ENCODE measurements around the gene SLC44A1.

SLC44A1 gene

DNA sequence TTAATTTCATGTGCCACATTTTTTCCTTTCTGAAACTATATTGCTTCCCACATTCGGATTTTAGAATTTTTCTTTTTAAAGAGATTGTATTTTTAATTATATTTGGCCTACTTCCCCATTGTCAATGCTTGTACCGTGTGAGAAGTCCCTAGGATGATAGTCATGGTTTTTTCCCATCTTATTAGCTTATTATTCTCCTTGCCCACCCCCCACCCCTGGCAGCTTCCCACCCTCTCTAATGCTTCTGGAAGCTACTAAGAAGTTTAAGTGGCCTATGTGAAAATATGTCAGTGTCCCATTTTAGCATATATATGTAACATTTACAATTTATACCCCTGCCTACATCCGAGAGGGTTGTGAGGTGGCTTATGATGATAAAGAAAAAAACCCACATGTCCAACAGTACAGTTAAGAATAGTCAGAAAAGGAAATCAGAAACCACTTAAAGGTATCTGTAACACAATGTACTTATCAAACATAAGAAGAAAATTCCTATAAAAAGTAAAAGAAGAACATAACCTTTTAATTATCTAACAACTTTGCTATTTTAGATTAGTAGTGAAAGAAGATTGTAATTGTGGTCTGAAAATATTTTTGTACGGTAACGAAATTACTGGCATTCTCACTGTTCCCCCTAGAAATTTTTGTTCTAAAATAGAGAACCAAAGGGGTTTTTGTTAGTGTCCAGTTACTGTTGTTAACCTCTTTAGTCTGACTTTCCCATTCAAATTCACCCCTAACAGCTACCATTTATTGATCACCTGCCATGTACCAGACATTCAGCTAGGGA, 62.1 kb downstream of the SLC44A1 start:
- DNase-seq = no peak

DNA sequence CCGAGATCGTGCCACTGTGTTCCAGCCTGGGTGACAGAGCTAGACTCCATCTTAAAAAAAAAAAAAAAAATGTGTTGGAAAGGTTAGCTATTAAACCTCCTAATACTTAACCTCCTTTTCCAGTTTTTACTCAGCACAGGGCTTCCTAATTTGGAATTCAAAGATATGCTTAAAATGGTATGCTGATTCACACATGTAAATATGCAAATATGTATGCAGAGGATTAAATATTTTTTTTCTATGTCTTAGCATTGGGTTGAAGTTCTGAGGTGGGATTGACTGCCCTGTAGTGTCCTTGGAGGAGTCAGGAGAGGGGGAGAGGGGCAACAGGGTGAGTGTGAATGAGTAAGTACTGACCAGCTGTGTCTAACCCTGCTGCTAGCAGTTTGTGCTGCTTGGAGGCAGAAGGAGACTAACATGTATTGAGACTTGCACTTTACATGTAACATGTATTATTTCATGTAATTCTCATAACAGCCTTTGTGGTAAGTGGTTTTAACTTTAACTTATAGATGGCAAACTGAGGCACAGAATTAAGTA, 63.2 kb downstream of the SLC44A1 start:
- DNase-seq = no peak

DNA sequence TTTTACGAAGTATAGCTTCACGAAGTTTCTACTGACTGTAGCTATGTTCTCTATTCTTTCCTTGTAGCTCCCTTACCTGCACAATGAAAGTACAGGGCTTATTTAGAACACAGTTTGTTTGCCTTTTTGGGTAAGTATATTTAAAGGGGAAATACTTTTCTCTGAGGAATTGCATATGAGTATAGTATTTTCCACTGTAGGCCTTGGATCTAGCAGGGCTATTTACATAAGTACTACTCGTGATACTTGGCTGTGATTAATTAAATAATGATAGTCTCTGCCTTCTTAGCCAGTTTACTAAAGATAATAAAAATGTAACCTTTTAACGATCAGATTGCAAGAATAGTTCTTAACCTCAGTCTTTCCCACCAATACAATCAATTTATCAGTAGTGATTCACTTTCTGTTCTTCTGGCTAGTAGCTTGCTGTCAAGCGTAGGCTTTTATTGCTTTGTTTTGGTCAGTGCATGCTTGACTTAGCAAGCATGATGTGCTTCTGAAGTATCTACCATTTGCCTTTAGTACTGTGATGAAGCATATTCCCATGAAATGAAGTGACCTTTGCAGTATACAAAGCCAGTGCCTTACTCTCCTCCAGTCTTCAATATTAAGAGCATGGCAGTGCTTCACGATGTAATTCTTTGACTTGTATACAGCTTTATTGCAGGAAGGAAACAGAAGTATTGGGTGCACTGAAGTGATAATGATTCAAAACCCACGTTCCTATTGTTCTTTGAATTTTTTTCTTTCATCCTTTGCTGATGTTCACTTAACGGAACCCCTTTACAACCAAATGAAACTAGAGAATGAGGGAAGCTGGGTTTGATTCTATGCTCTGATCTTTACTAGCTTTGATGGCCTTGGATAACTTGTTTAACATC, 64.2 kb downstream of the SLC44A1 start:
- no peak for DNase-seq

DNA sequence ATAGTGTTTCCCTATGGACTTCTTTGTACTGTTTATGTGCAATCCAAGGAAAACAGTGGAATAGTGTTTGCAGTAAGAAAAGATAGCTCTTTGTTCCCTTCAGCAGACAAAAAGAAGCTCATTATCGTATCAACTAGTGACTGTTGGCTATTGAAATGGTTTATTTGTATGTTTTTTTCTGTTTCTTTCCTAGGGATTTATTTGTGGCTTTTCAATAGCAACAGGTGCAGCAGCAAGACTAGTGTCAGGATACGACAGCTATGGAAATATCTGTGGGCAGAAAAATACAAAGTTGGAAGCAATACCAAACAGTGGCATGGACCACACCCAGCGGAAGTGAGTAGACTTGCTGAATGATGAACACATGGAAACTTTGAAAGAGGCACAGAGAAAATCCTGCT, 65.1 kb downstream of the SLC44A1 start:
- DNase-seq = no peak

DNA sequence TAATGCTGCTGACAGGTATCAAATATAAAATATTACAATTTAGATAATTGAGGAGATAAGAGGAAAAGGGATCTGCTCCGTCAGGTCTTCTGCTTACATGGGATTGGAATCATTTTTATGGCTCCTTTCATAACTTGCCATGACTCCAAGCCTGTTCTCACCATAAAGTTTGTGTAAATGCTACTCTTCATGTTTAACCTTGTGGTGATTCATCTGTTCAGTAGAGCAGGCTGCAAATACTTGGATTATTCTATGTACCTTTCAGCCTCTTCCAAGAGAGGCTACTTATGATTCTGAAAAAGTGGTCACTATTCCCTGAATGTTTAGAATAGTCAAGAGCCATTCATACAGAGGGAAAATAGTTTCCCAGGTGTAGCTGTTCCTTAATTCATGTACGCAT, 66.9 kb downstream of the SLC44A1 start:
- no peak for DNase-seq

DNA sequence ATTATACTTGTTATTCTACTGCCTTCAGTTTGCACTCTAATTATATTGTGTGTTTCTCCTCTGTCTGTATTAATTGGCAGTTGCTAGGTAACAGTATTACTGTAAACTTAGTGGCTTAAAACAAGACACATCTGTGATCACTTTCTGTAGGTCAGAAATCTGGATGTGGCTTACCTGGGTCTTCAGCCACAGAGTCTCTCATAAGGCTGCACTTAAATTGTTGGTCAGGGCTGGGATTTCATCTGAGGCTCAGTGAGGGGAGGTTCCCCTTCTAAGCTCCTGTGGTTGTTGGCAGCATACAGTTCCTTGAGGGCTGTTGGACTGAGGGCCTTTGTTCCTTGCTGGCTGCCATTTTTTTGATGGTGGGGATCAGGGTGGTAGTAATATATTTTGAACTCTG, 68.8 kb downstream of the SLC44A1 start:
- no peak for DNase-seq

DNA sequence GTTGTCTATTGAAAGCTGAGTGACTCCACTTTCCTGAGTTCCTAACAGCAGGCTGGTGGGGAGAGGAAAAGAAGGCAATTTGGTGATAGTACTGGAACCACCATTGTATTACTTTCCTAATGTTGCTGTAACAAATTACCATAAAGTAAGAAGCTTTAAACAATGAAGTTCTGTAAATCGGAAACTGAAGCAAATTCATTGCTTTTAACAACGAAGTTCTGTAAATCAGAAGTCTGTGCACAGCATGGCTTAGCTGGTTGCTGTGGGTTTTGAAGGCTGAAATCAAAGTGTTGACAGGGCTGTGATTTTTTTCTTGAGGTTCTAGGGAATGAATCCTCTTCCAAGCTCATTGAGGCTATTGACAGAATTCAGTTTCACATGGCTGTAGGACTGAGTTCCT, 72.3 kb downstream of the SLC44A1 start:
- DNase-seq = no peak

DNA sequence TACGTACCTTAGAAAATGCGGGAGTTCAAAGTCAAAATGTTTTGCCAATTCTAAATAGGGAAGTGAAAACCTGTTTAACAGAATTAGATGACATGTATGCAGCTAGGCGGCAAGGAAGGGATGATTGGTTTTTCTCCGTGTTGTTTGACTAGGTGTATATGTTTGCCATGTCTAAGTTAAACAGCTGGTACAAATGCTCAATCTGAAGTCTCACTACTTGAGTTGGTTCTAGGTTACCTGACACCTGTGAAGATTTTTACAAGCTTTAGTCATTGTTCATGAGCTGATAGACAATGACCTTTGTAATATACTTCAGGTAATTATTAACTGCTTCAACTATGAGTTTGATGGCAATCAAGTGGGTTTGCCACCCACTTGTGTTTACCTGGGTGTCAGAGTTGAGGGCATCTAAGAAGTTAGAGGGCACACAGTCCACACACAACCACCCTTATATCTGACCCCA, 74.3 kb downstream of the SLC44A1 start:
- no peak for DNase-seq

GRCh38 chr9:105319202-105319813, 74.9 kb downstream of the SLC44A1 start:
- no peak for DNase-seq

DNA sequence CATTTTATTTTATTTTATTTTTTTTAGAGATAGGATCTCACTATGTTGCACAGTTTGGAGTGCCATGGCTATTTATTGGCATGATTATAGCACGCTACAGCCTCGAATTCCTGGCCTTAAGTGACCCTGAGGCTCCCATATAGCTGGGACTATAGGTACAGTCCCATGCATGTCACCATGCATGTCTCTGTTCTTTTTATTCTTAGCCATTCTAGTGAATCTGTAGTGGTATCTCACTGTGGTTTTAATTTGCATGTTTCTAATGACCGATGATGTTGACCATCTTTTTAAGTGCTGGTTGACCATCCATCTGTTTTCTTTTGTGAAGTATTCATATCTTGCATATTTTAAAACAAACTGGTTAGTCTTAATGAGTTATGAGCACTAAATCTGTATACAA, 76.1 kb downstream of the SLC44A1 start:
- no peak for DNase-seq

DNA sequence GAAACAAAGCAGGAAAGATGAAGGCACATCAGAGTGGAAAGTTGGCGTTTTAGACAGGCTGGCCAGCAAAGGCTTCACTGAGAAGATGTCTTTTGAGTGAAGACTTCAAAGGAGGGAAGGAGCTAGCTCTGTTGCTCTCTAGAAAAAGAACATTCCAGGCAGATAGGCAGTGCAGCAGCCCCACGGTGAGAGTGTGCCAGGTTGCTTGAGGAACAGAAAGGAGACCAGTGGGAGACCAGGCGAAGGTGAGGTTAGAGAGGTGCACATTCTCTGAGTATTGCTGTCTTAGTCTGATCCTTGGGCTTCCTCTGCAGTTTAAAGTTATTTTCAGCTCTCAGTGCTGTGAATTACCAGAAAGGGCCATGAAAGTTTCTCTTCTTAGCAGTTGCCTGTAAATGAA, 83.8 kb downstream of the SLC44A1 start:
- DNase-seq = no peak

- no peak for DNase-seq
Measured at GRCh38 chr9:105328872-105329718, 84.6 kb downstream of the SLC44A1 start.

- DNase-seq = no peak
Measured at GRCh38 chr9:105329719-105330062, 85.2 kb downstream of the SLC44A1 start.

- DNase-seq = no peak
Measured at GRCh38 chr9:105330201-105330600, 85.8 kb downstream of the SLC44A1 start.

- no peak for DNase-seq
Measured at GRCh38 chr9:105330755-105331154, 86.3 kb downstream of the SLC44A1 start.

- DNase-seq = no peak
Measured at GRCh38 chr9:105331160-105331559, 86.7 kb downstream of the SLC44A1 start.

DNA sequence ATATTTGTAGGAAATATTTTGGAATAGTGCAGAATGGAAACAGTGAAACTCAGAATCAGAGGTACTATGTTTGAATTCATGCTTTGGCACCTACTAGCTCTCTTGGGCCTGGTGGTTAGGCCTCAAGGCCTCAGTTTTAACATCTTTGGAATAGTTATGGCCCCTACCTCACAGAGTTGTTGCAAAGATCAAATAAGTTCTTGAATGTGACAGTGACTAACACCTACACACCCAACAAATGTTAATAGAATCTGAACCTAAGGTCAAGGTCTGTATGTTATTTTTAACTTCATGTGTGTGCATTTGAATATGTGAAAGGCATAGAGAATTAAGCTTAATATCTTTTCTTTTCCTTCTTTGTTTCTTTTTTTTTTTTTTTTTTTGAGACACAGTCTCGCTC, 87.3 kb downstream of the SLC44A1 start:
- no peak for DNase-seq

- DNase-seq = no peak
Measured at GRCh38 chr9:105332471-105332870, 88.0 kb downstream of the SLC44A1 start.

DNA sequence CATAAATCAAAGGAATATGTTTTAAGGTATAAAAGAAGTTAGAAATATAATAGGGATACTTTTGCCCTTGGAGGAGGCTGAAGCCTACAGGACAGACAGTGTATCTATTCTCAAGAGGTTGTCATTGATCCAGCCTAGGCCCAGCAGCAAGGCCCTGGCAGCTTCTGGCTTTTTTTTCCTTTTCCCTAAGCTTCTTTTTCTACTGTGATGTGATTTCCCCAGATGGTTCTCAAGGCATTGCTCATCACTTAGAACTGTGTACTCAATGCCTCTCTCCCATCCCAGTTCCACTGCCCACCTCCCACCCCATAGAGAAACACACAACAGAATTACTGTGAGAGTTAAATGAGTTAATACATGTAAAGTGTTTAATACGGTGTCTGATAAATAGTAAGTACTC, 88.6 kb downstream of the SLC44A1 start:
- DNase-seq = no peak

DNA sequence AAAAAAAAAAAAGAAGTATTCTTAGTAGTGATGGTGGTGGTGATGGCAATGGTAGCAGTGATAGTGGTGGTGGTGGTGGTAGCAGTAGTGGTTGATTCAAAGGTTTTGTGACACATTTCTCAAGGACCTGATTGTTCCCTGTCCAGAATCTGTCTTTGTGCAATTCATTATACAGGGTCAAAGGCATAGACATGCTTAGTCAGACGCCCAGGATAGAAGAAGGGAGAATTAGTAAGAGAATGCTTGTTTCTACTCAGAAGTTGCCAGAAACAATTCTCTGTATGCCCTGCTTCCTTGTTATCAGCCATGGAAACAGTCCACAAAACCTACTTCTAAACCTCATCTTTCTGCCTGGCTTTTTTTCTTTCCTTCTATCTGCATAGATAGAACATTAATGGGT, 89.4 kb downstream of the SLC44A1 start:
- no peak for DNase-seq

- DNase-seq = no peak
Measured at GRCh38 chr9:105338308-105338707, 93.9 kb downstream of the SLC44A1 start.

DNA sequence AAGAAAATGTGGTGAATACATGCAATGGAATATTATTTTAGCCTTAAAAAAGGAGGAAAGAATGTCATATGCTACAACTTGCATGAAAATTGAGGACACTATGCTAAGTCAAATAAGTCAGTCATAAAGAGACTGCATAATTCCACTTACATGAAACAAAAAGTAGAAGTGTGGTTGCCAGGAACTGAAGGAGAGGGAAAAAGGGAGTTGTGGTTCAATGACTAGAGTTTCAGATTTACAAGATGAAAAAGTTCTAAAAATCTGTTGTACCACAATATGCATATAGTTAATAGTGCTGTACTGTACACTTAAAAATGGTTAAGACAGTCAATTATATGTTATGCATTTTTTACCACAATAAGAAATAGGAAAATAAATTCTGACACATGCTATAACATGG, 95.4 kb downstream of the SLC44A1 start:
- no peak for DNase-seq
